Hepatocyte (in vitro differentiated cells): ENCODE results near the gene GSTO1. TPM values are rescaled to one million over a fixed set of nuclear protein-coding genes. Genes with fewer than 3 reads are reported as not detected.

Source experiments
- DNase-seq: peaks from one replicate; pipeline ENCODE4 v3.0.0-alpha.2; 2016; ENCODE audit warnings: low spot score
- H2AFZ ChIP-seq: fragments of 200-600 bp; sonication (generic); 2 replicates; pipeline ENCODE4 v1.6.0; 2016; ENCODE audit warnings: antibody characterized with exemption, mild to moderate bottlenecking
- H3K27ac ChIP-seq: fragments of 200-600 bp; sonication (generic); 2 replicates; pipeline ENCODE4 v1.5.1; 2016; ENCODE audit warnings: mild to moderate bottlenecking
- H3K27me3 ChIP-seq: fragments of 200-600 bp; sonication (generic); 2 replicates; pipeline ENCODE4 v1.6.1; 2016
- H3K36me3 ChIP-seq: fragments of 200-600 bp; sonication (generic); replicated peaks from 2 replicates; pipeline ENCODE4 v1.5.1; 2016; ENCODE audit warnings: low read depth; ENCODE audit not compliant: insufficient read depth
- H3K4me1 ChIP-seq: fragments of 200-600 bp; sonication (generic); 2 replicates; pipeline ENCODE4 v1.5.1; 2016; ENCODE audit warnings: mild to moderate bottlenecking, moderate library complexity; ENCODE audit not compliant: insufficient read depth
- H3K4me2 ChIP-seq: fragments of 200-600 bp; sonication (generic); 2 replicates; pipeline ENCODE4 v1.6.0; 2016
- H3K4me3 ChIP-seq: fragments of 200-600 bp; sonication (generic); 2 replicates; pipeline ENCODE4 v1.5.1; 2016; ENCODE audit warnings: mild to moderate bottlenecking
- H3K79me2 ChIP-seq: fragments of 200-600 bp; sonication (generic); 2 replicates; pipeline ENCODE4 v1.6.0; 2017; ENCODE audit warnings: mild to moderate bottlenecking
- H3K9me2 ChIP-seq: fragments of 200-600 bp; sonication (generic); replicated peaks from 2 replicates; pipeline ENCODE4 v1.6.0; 2017; ENCODE audit warnings: mild to moderate bottlenecking; ENCODE audit not compliant: insufficient read depth
- H3K9me3 ChIP-seq: fragments of 200-600 bp; sonication (generic); 2 replicates; pipeline ENCODE4 v1.5.1; 2016; ENCODE audit warnings: low read depth, mild to moderate bottlenecking
- H4K20me1 ChIP-seq: fragments of 200-600 bp; sonication (generic); 2 replicates; pipeline ENCODE4 v1.6.0; 2016; ENCODE audit warnings: mild to moderate bottlenecking; ENCODE audit not compliant: insufficient read depth, poor library complexity, severe bottlenecking
- EZH2 ChIP-seq: fragments of 200-600 bp; sonication (generic); IDR thresholded peaks from 2 replicates; pipeline ENCODE4 v1.6.1; 2016; ENCODE audit warnings: antibody characterized with exemption, mild to moderate bottlenecking, borderline replicate concordance
- EZH2phosphoT487 ChIP-seq: fragments of 200-600 bp; sonication (generic); IDR thresholded peaks from one replicate; pipeline ENCODE4 v1.6.1; 2018; ENCODE audit warnings: antibody characterized with exemption, mild to moderate bottlenecking, low read depth, moderate library complexity; ENCODE audit not compliant: unreplicated experiment, severe bottlenecking
- WGBS: methylation state at CpG from one replicate; pipeline ENCODE4 v1.1.6; 2016; ENCODE audit warnings: low lambda C conversion rate; ENCODE audit errors: missing lambda C conversion rate; 5-methylcytosine and 5-hydroxymethylcytosine counted together
- polyA plus RNA-seq: library from polyadenylated mRNA; unstranded; fragments of >200 nt; fragmentation: Nextera tagmentation; extraction: Ambion mirVana; gene quantifications from 2 replicates; pipeline ENCODE4 v1.2.1, GENCODE V29; 2016
- total RNA-seq: library from RNA; depleted of rRNA; stranded (reverse); fragments of >200 nt; gene quantifications from 2 replicates; pipeline ENCODE4 v1.2.3, GENCODE V29; 2014
- TF ChIP-seq, protein P1 (sequence below): fragments of 200-600 bp; sonication (generic); IDR thresholded peaks from 2 replicates; pipeline ENCODE4 v1.5.1; 2016; ENCODE audit warnings: antibody characterized with exemption, mild to moderate bottlenecking; ENCODE audit not compliant: poor library complexity

GSTO1 gene
- total and polyA plus RNA-seq, 2 experiments from 2014 or later = 220 to 328 TPM

DNA sequence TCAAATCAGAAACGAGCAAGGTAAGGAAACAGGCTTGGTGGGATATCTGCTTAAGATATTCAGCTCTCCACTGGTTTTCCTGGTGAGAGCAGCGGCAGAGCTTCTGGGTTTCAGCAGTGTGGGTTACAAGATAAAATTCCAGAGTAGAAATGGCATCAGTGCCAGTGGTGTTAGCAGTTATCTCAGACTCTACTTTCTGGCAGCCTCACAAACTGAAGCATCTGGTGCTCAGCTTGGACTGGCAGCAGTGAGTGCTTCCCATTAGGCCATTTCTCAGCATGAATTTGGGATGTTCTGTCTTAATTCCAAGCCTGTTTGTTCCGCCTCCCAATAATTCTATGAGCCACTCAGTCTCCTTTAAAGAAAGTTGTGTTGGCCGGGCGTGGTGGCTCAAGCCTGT, 7.4 kb downstream of the GSTO1 start:
- H3K27me3 ChIP-seq = no peaks in the 10 kb centered on the region
- H3K4me3 ChIP-seq = no peak overlapping the region
- H3K79me2 ChIP-seq = peaks cover 58% of the 10 kb centered on the region
- H3K27ac ChIP-seq = no peak overlapping the region
- DNase-seq = no peak
- peaks cover 3% of the 10 kb centered on the region for H3K36me3 ChIP-seq
- H4K20me1 ChIP-seq = no peaks in the 10 kb centered on the region
- no peaks in the 10 kb centered on the region for H3K9me2 ChIP-seq
- H3K4me2 ChIP-seq = no peak overlapping the region
- H3K9me3 ChIP-seq = no peaks in the 10 kb centered on the region
- 80% methylated on average over 5 of the region's 5 CpGs for WGBS
- TF ChIP-seq, protein P1, sequence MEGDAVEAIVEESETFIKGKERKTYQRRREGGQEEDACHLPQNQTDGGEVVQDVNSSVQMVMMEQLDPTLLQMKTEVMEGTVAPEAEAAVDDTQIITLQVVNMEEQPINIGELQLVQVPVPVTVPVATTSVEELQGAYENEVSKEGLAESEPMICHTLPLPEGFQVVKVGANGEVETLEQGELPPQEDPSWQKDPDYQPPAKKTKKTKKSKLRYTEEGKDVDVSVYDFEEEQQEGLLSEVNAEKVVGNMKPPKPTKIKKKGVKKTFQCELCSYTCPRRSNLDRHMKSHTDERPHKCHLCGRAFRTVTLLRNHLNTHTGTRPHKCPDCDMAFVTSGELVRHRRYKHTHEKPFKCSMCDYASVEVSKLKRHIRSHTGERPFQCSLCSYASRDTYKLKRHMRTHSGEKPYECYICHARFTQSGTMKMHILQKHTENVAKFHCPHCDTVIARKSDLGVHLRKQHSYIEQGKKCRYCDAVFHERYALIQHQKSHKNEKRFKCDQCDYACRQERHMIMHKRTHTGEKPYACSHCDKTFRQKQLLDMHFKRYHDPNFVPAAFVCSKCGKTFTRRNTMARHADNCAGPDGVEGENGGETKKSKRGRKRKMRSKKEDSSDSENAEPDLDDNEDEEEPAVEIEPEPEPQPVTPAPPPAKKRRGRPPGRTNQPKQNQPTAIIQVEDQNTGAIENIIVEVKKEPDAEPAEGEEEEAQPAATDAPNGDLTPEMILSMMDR = no peak
- TF ChIP-seq EZH2 (no peak), EZH2phosphoT487 (no peak)
- H3K4me1 ChIP-seq = peaks cover 22% of the 10 kb centered on the region
- H2AFZ ChIP-seq = no peak overlapping the region

GRCh38 chr10:104264783-104265182, 10.1 kb downstream of the GSTO1 start:
- H3K36me3 ChIP-seq = peaks cover 3% of the 10 kb centered on the region
- H3K9me3 ChIP-seq = no peaks in the 10 kb centered on the region
- DNase-seq = no peak
- no peak for TF ChIP-seq EZH2phosphoT487
- TF ChIP-seq, protein P1 = no peak
- TF ChIP-seq EZH2 = no peak
- no peaks in the 10 kb centered on the region for H3K27me3 ChIP-seq
- H3K27ac ChIP-seq = no peak overlapping the region
- peaks cover 16% of the 10 kb centered on the region for H3K4me1 ChIP-seq
- 70% methylated on average over 5 of the region's 5 CpGs for WGBS
- H2AFZ ChIP-seq = no peak overlapping the region
- no peaks in the 10 kb centered on the region for H3K9me2 ChIP-seq
- peaks cover 33% of the 10 kb centered on the region for H3K79me2 ChIP-seq
- no peaks in the 10 kb centered on the region for H4K20me1 ChIP-seq
- no peak overlapping the region for H3K4me3 ChIP-seq
- H3K4me2 ChIP-seq = peak overlapping the region; percentile 11

DNA sequence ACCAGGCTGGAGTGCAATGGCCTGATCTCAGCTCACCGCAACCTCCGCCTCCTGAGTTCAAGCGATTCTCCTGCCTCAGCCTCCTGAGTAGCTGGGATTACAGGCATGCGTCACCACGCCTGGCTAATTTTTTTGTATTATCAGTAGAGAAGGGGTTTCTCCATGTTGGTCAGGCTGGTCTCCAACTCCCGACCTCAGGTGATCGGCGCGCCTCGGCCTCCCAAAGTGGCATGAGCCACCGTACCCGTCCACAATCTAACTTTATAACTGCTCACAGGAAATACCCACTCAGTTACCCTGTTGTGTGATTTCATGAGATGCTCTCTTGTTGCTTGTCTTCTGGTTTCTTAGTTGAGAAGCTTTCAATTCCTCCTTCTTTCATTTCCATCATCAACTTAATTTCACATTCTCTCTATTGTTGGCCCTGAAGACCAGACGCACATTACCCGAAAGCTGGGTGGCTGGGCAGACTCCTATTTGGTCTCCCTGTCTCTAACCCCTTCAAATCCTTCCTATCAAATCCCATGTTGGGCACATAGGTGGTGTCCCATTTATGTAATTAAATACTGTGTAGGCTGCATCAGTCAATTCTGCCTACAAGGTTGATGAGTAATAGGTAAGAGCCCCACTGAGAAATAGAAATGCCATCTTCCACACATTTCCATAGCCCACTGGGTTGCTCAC, 13.2 kb downstream of the GSTO1 start:
- H3K4me1 ChIP-seq = peaks cover 3% of the 10 kb centered on the region
- no peaks in the 10 kb centered on the region for H4K20me1 ChIP-seq
- peak overlapping the region; percentile 84 for H3K27ac ChIP-seq
- peak overlapping the region; percentile 54 for H3K4me3 ChIP-seq
- no peaks in the 10 kb centered on the region for H3K9me3 ChIP-seq
- no peak overlapping the region for H2AFZ ChIP-seq
- H3K36me3 ChIP-seq = peaks cover 1% of the 10 kb centered on the region
- 89% methylated on average over 14 of the region's 14 CpGs for WGBS
- TF ChIP-seq EZH2 (no peak), EZH2phosphoT487 (no peak)
- TF ChIP-seq, protein P1 = no peak
- no peak for DNase-seq
- peak overlapping the region; percentile 81 for H3K4me2 ChIP-seq
- no peaks in the 10 kb centered on the region for H3K27me3 ChIP-seq
- H3K9me2 ChIP-seq = no peaks in the 10 kb centered on the region
- peaks cover 13% of the 10 kb centered on the region for H3K79me2 ChIP-seq
